ENCODE measurements around the gene WNK2.

Gene WNK2

GRCh38 chr9:93183663-93184431 is at the start of gene WNK2:
TSS of gene WNK2 (plus strand) at chr9:93184139. CDS start at chr9:93184930, 791 bp downstream.
- no peak within 1 kb of the TSS for H3K4me2 ChIP-seq (ENCODE audit: low read length)
- H3K9me3 ChIP-seq (ENCODE audit: control insufficient read depth, insufficient read depth, low read length) = no peaks in the 10 kb centered on the region
- TF ChIP-seq CTCF (IDR thresholded peaks at IDR 0.05; ENCODE audit: low read depth, low read length, poor library complexity, severe bottlenecking) (no peak), EZH2phosphoT487 (IDR thresholded peaks at IDR 0.05; ENCODE audit: borderline replicate concordance, low read length) (no peak)
- peaks cover 5% of the 10 kb centered on the region; the same call in 1 of the 2 replicates for H3K4me1 ChIP-seq (ENCODE audit: control insufficient read depth, low read length)
- no peaks in the 10 kb centered on the region for H4K20me1 ChIP-seq (ENCODE audit: control insufficient read depth, insufficient read depth, low read depth, low read length)
- no peaks in the 10 kb centered on the region for H3K36me3 ChIP-seq (ENCODE audit: control insufficient read depth, low read length)
- H3K27ac ChIP-seq (ENCODE audit: low read depth, low read length) = no peak within 1 kb of the TSS
- H3K79me2 ChIP-seq (ENCODE audit: control insufficient read depth, low read length) = no peaks in the 10 kb centered on the region
- H3K9me2 ChIP-seq (replicated peaks; ENCODE audit: control insufficient read depth, low read length) = no peaks in the 10 kb centered on the region
- H3F3A ChIP-seq (ENCODE audit: control insufficient read depth, insufficient read depth) = no peaks in the 10 kb centered on the region
- H3K4me3 ChIP-seq (ENCODE audit: low read length) = no peak within 1 kb of the TSS
- no peaks in the 10 kb centered on the region for H3K27me3 ChIP-seq (ENCODE audit: control insufficient read depth, low read length)

GRCh38 chr9:93134740-93135444 is 49.0 kb upstream of the WNK2 start:
- no peak for TF ChIP-seq CTCF (IDR thresholded peaks at IDR 0.05; ENCODE audit: low read depth, low read length, poor library complexity, severe bottlenecking)
- TF ChIP-seq EZH2phosphoT487 (IDR thresholded peaks at IDR 0.05; ENCODE audit: borderline replicate concordance, low read length) = no peak
- Histone ChIP-seq H3K9me2 (replicated peaks; ENCODE audit: control insufficient read depth, low read length) (no peaks in the 10 kb centered on the region), H3K79me2 (ENCODE audit: control insufficient read depth, low read length) (peaks cover 17% of the 10 kb centered on the region), H3F3A (ENCODE audit: control insufficient read depth, insufficient read depth) (peaks cover 7% of the 10 kb centered on the region), H3K36me3 (ENCODE audit: control insufficient read depth, low read length) (no peaks in the 10 kb centered on the region), H4K20me1 (ENCODE audit: control insufficient read depth, insufficient read depth, low read depth, low read length) (no peaks in the 10 kb centered on the region), H3K4me3 (ENCODE audit: low read length) (peak overlapping the region; percentile 77), H3K4me2 (ENCODE audit: low read length) (peak overlapping the region; percentile 95), H3K9me3 (ENCODE audit: control insufficient read depth, insufficient read depth, low read length) (no peaks in the 10 kb centered on the region), H3K4me1 (ENCODE audit: control insufficient read depth, low read length) (peaks cover 71% of the 10 kb centered on the region), H3K27me3 (ENCODE audit: control insufficient read depth, low read length) (peaks cover 6% of the 10 kb centered on the region; the same call in 1 of the 2 replicates), H3K27ac (ENCODE audit: low read depth, low read length) (no peak overlapping the region)

- Histone ChIP-seq H3K27ac (ENCODE audit: low read depth, low read length) (no peak overlapping the region), H3K4me1 (ENCODE audit: control insufficient read depth, low read length) (peaks cover 82% of the 10 kb centered on the region), H4K20me1 (ENCODE audit: control insufficient read depth, insufficient read depth, low read depth, low read length) (no peaks in the 10 kb centered on the region), H3K79me2 (ENCODE audit: control insufficient read depth, low read length) (peaks cover 15% of the 10 kb centered on the region), H3K36me3 (ENCODE audit: control insufficient read depth, low read length) (no peaks in the 10 kb centered on the region), H3K9me3 (ENCODE audit: control insufficient read depth, insufficient read depth, low read length) (no peaks in the 10 kb centered on the region), H3K4me3 (ENCODE audit: low read length) (no peak overlapping the region), H3K9me2 (replicated peaks; ENCODE audit: control insufficient read depth, low read length) (no peaks in the 10 kb centered on the region), H3K27me3 (ENCODE audit: control insufficient read depth, low read length) (peaks cover 6% of the 10 kb centered on the region; the same call in 1 of the 2 replicates), H3F3A (ENCODE audit: control insufficient read depth, insufficient read depth) (peaks cover 7% of the 10 kb centered on the region), H3K4me2 (ENCODE audit: low read length) (peak overlapping the region; percentile 26)
- no peak for TF ChIP-seq EZH2phosphoT487 (IDR thresholded peaks at IDR 0.05; ENCODE audit: borderline replicate concordance, low read length)
- TF ChIP-seq CTCF (IDR thresholded peaks at IDR 0.05; ENCODE audit: low read depth, low read length, poor library complexity, severe bottlenecking) = no peak
These were observed 47.9 kb upstream of the WNK2 start for GRCh38 chr9:93136011-93136440.

Data from DOHH2 (cell line).